GM19193 (cell line): ENCODE data around the gene EXOC6B.

Experiments used
- POLR2A ChIP-seq: IDR thresholded peaks from 4 replicates; pipeline ENCODE4 v1.6.1; 2011; ENCODE audit not compliant: insufficient read depth, insufficient read length; ENCODE audit errors: extremely low read depth

The EXOC6B gene

GRCh38 chr2:72750466-72750865 is 75.4 kb downstream of the EXOC6B start:
- no peak for TF ChIP-seq POLR2A

DNA sequence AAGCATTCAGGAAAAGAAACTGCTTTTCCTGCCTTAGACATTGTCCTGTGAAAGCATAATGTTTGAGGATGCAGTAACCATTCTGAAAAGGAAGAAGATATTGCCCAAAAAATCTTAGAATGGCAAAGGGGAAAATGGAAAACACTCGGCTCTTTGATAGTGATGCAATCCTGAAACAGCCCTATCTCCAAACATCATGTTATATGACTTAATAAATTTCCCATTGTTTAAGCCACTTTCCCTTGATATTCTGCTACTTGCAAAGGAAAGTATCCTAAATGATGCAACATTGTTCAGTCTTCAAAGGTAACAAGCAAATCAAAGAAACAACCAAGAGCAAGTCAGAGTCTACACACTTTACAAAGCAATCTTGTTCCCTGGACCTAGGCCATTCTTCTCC is 78.5 kb downstream of the EXOC6B start:
- no peak for TF ChIP-seq POLR2A

- TF ChIP-seq POLR2A, result no peak
These were observed 80.0 kb downstream of the EXOC6B start for GRCh38 chr2:72745679-72746368.

- no peak for TF ChIP-seq POLR2A
These were observed 81.8 kb downstream of the EXOC6B start for GRCh38 chr2:72744049-72744448.

DNA sequence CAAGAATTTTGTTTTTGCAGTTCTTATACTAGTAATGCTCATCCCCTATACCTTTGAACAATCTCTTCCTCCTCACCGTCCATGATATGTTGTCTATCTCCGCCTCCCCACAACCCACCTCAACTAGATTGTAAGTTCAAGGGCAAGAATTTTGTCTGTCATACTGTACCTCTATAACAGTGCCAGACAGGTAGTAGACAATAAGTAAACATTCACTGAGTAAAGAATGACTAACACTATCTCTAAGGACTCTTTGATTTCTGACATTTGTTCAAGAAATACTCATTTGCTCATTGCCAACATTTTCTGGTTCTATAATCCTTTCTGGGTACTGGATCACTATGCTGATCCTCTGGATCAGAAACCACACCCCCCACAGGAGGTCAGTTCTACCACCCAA is 82.4 kb downstream of the EXOC6B start:
- no peak for TF ChIP-seq POLR2A

DNA sequence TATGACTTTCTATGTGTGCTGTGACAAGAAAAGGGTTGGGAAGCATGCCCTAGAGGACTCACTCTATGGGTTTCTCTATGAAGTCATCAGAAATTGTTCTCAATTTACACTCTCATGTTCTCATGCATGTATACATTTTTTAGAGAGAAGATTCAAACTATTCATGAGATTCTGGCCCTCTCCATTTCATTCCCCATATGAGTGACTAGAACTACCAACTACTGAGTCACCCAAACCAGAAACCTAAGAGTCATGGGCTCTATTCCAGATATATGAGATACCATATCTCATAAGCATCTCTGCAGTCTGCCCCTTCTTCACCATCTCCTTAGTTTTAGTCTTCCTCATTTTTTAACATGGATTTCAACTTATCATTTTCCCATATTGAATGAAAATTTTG is 87.7 kb downstream of the EXOC6B start:
- no peak for TF ChIP-seq POLR2A

GRCh38 chr2:72734432-72734831 is 91.4 kb downstream of the EXOC6B start:
- no peak for TF ChIP-seq POLR2A

GRCh38 chr2:72731116-72731515 is 94.7 kb downstream of the EXOC6B start:
- TF ChIP-seq POLR2A, result no peak

DNA sequence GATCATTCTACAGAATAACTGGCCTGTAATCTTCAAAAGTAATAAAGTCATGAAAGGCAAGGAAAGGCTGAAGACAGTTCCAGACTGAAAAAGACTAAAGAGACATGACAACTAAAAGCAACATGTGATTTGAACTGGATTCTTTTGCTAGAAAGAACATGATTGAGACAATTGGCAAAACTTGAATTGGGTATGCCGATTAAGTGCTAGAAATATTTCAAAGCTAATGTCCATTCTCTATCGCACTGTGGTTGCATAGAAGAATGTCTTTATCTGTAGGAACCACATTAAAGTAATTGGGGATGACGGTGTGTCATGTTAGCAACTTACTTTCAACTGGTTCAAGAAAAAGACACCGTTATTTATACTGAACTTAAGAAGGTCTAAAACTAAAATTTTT is 98.5 kb downstream of the EXOC6B start:
- TF ChIP-seq POLR2A, result no peak

GRCh38 chr2:72723769-72724370 is 102.0 kb downstream of the EXOC6B start:
- no peak for TF ChIP-seq POLR2A

GRCh38 chr2:72722492-72723070 is 103.3 kb downstream of the EXOC6B start:
- no peak for TF ChIP-seq POLR2A

- no peak for TF ChIP-seq POLR2A
These were observed 106.4 kb downstream of the EXOC6B start for GRCh38 chr2:72719416-72719815.

GRCh38 chr2:72718876-72719275 is 107.0 kb downstream of the EXOC6B start:
- TF ChIP-seq POLR2A, result no peak

DNA sequence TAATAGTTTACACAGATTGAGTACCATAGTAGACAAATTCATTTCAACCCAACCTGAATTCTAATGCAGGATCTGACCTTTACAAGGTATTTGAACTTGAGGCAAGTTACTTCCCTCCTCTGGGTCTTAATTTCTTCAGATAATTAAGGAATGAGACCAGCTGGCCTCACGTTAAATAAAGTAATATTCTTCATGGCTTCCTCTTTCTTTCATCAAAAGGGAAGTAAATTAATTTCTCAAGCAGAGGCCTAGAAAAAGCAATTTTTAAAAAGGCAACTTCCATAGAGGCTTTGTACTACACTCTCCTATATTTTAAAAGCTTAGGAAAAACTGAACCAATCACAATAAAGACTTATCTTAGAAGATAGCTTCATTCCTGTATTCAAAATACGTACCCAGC is 109.2 kb downstream of the EXOC6B start:
- no peak for TF ChIP-seq POLR2A

DNA sequence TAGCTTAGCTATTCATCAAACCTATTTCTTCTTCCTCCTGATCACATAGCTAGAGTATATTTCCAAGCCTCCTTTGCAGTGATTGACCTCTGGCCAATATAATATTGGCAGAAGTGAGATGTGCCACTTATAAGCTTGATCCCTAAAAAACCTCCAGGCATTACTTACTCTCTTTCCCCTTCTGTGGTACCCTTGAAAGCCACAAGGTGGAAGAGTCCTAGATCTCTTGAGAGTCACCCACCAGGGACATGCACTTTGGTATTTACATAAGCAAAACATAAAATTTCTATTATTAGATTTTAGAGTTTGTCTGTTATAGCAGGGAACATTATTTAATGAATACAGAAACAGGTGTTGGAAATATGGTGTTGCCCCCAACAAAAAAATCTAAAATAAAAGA is 112.0 kb downstream of the EXOC6B start:
- TF ChIP-seq POLR2A, result no peak

DNA sequence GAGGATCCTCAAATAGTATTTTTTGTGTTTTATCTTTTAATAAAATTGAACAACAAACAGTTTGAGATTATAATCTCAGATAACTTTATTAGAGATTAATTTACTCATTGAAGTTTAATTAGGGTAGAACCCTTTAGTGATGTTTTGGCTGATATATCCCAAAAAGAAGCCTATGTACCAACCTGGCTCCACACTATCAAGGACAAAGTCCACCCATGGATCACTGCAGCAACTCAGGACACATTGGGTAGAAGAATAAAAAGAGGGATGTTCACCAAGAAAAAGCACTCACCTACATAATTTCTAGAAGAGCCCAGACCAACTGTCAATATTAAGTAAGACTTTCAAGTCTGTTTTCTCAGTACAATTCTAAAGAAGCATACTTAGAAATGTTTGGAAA is 112.9 kb downstream of the EXOC6B start:
- no peak for TF ChIP-seq POLR2A
